HG02943 (cell line): Measurements from ENCODE around the gene ARL3.
"Not testable (repeated sequence)": the region's sequence is repeated elsewhere in the genome, so short reads cannot be mapped to it uniquely, and the experiment has no call there.

ENCODE experiments used
- ATAC-seq: cut with Tn5 transposase; IDR thresholded peaks from one replicate; pipeline ENCODE4 v1.9.1; 2021; ENCODE audit warnings: mild to moderate bottlenecking, low read depth, moderate library complexity; ENCODE audit not compliant: unreplicated experiment

ARL3 gene

GRCh38 chr10:102713814-102714620, at the start of gene ARL3:
Gene ARL3 (minus strand): TSS chr10:102714397. CDS start chr10:102714275, 122 bp downstream.
- ATAC-seq: peak; percentile 74

- ATAC-seq: no peak
These were observed 48.9 kb upstream of the ARL3 start for GRCh38 chr10:102763037-102763607.

GRCh38 chr10:102762401-102763015, 48.3 kb upstream of the ARL3 start:
- ATAC-seq: no peak

GRCh38 chr10:102761981-102762380, 47.8 kb upstream of the ARL3 start:
- no peak for ATAC-seq

- ATAC-seq: no peak
These were observed 45.5 kb upstream of the ARL3 start for GRCh38 chr10:102759497-102760210.

GRCh38 chr10:102758933-102759262, 44.7 kb upstream of the ARL3 start:
- not testable (repeated sequence) for ATAC-seq

- ATAC-seq: no peak
These were observed 44.2 kb upstream of the ARL3 start for GRCh38 chr10:102758240-102758932.

GRCh38 chr10:102757323-102757722, 43.1 kb upstream of the ARL3 start:
- no peak for ATAC-seq

GRCh38 chr10:102753718-102754117, 39.5 kb upstream of the ARL3 start:
- no peak for ATAC-seq

GRCh38 chr10:102752934-102753664, 38.9 kb upstream of the ARL3 start:
- no peak for ATAC-seq

- ATAC-seq: no peak
These were observed 38.2 kb upstream of the ARL3 start for GRCh38 chr10:102752266-102752930.

GRCh38 chr10:102745157-102745556, 31.0 kb upstream of the ARL3 start:
- ATAC-seq: no peak

- peak; percentile 1 for ATAC-seq
These were observed 30.3 kb upstream of the ARL3 start for GRCh38 chr10:102744374-102745051.

GRCh38 chr10:102743588-102744373, 29.6 kb upstream of the ARL3 start, which contains the start of gene WBP1L:
Gene WBP1L (plus strand): TSS chr10:102743948. CDS start chr10:102744054, 106 bp downstream.
- ATAC-seq: peak; percentile 95

- no peak for ATAC-seq
These were observed 28.9 kb upstream of the ARL3 start for GRCh38 chr10:102743078-102743587.

GRCh38 chr10:102742313-102742712, 28.1 kb upstream of the ARL3 start:
- ATAC-seq: not testable (repeated sequence)

GRCh38 chr10:102741726-102742237, 27.6 kb upstream of the ARL3 start:
- no peak for ATAC-seq
